Subcutaneous abdominal adipose tissue (tissue), 5 donors: Measurements from ENCODE around the gene TNFAIP8L3.

Source experiments
- H3K27ac ChIP-seq: one replicate; pipeline ENCODE4 v1.7.0; 2013; ENCODE audit warnings: low read depth, mild to moderate bottlenecking, inconsistent platforms, low read length, moderate library complexity
- H3K27me3 ChIP-seq, 5 donors: one replicate each; pipeline ENCODE4 v1.7.0; 2013; ENCODE audit warnings: low read length in 5 of 5, inconsistent platforms in 1 of 5; ENCODE audit not compliant: control insufficient read depth in 5 of 5, insufficient read depth in 4 of 5
- H3K36me3 ChIP-seq, 5 donors: one replicate each; pipeline ENCODE4 v1.7.0; 2013; ENCODE audit warnings: low read length in 5 of 5; ENCODE audit not compliant: control insufficient read depth in 5 of 5, insufficient read depth in 5 of 5
- H3K4me1 ChIP-seq, 5 donors: one replicate each; pipeline ENCODE4 v1.7.0; 2013; ENCODE audit warnings: low read length in 5 of 5, mild to moderate bottlenecking in 3 of 5, moderate library complexity in 1 of 5; ENCODE audit not compliant: control insufficient read depth in 5 of 5, insufficient read depth in 5 of 5
- H3K4me3 ChIP-seq, 5 donors: one replicate each; pipeline ENCODE4 v1.7.0; 2013; ENCODE audit warnings: low read length in 5 of 5, low read depth in 1 of 5
- H3K9ac ChIP-seq, 5 donors: one replicate each; pipeline ENCODE4 v1.7.0; 2013; ENCODE audit warnings: low read length in 5 of 5, mild to moderate bottlenecking in 4 of 5, moderate library complexity in 3 of 5
- H3K9me3 ChIP-seq, 5 donors: one replicate each; pipeline ENCODE4 v1.7.0; 2013; ENCODE audit warnings: low read length in 5 of 5; ENCODE audit not compliant: control insufficient read depth in 5 of 5
- donor health status: healthy.
- donor health status: healthy.
- donor health status: healthy.
- donor health status: healthy.
- donor health status: healthy.

Gene TNFAIP8L3

DNA sequence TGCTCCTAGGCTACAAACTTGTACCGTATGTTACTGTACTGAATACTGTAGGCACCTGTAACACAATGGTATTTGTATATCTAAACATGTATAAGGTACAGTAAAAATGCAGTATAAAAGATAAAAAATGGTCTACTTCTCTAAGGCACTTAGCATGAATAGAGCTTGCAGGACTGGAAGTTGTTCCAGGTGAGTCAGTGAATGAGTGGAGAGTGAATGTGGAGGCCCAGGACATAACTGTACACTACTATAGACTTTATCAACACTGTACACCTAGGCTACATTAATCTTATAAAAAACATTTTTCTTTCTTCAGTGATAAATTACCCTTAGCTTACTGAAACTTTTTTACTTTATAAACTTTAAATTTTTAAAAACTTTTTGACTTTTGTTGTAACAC, 12.5 kb downstream of the TNFAIP8L3 start:
- Histone ChIP-seq H3K27ac (no peak overlapping the region), H3K36me3 (no peaks in the 10 kb centered on the region), H3K9me3 (no peaks in the 10 kb centered on the region), H3K9ac (no peak overlapping the region), H3K4me1 (peaks cover 0 to 9% (median 7%) of the 10 kb centered on the region in 5 donors), H3K4me3 (no peak overlapping the region), H3K27me3 (no peaks in the 10 kb centered on the region)

- Histone ChIP-seq H3K9ac (no peak overlapping the region), H3K4me1 (peaks cover 0 to 21% (median 12%) of the 10 kb centered on the region in 5 donors), H3K27ac (no peak overlapping the region), H3K36me3 (no peaks in the 10 kb centered on the region), H3K27me3 (no peaks in the 10 kb centered on the region), H3K4me3 (no peak overlapping the region), H3K9me3 (no peaks in the 10 kb centered on the region)
Measured at GRCh38 chr15:51080286-51080685, 14.4 kb downstream of the TNFAIP8L3 start.

DNA sequence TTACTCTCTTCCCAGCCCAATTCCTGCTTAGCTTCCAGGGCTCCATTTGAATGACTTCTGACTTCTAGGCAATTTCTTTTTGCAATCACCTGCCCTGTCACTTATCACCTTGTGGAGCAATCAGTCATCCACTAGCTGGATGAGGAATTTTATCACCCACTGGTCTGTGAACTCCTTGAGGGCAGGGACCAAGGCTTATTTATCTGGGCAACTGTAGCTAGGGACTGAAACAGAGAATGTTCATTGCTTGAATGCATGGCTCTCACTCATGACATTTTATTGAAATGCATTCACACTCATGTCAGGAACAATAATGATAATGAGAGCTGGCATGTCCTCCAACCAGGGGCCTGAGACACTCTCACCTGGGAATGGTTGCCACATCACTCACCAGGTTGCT, 15.5 kb downstream of the TNFAIP8L3 start:
- no peak overlapping the region for H3K27ac ChIP-seq
- peaks cover 0 to 31% (median 21%) of the 10 kb centered on the region in 5 donors for H3K4me1 ChIP-seq

DNA sequence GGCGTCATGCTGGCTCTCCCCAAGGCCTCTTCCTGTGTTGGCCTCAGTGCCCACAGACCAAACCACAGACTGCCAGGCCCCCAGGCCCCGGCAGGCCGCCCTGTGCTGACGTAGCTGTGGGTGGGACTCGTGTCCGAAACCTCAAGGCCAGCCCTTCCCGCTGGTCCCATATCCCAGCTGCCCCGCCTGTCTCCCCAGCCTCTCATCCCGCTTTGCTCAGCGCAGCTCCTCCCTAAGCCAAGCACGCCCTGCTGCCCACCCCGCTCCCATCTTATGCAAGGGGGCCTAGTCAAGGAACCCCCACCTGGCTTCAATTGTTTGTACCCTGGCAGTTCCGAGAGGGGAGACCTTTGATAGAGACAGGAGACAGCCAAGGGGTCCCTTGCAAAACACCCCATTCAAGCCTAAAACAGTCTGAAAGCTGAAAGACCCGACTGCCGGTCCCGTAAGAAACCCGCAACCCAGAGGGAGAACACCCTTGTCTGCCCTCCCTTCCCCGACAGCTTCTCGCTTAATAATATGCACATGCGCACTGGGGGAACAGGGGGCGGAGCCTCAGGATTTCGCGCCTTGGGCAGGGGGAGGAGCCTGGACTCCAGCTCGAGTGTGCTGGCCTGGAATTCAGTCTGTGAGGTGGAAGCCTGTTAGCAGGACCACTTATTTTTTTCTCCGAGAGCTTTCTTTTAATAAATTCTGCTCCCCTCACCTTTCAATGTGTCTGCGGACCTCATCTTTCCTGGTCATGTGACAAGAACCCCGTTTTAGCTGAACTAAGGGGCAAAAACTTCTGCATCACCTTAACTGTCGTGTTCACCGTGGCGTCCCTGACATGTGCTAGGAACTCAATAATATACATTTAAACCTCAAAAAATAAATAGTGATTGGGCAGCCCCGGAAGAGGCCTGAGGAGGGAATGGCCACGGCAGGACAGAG, 17.2 kb downstream of the TNFAIP8L3 start:
- peaks cover 0 to 33% (median 21%) of the 10 kb centered on the region in 5 donors for H3K4me1 ChIP-seq
- peak overlapping the region in 3 of 5 donors; percentile 30 to 66 (median 35) for H3K9ac ChIP-seq
- no peaks in the 10 kb centered on the region for H3K27me3 ChIP-seq
- H3K27ac ChIP-seq, result no peak overlapping the region
- H3K4me3 ChIP-seq, result peak overlapping the region; percentile 49 to 66 (median 55)
- H3K36me3 ChIP-seq, result no peaks in the 10 kb centered on the region
- H3K9me3 ChIP-seq, result no peaks in the 10 kb centered on the region

More for the DNA sequence above, 15.5 kb downstream of the TNFAIP8L3 start:
- Histone ChIP-seq H3K9me3 (no peaks in the 10 kb centered on the region), H3K4me3 (no peak overlapping the region), H3K27me3 (no peaks in the 10 kb centered on the region), H3K36me3 (no peaks in the 10 kb centered on the region), H3K9ac (no peak overlapping the region)

GRCh38 chr15:51076524-51077220, 18.0 kb downstream of the TNFAIP8L3 start:
- Histone ChIP-seq H3K4me1 (peaks cover 0 to 33% (median 21%) of the 10 kb centered on the region in 5 donors), H3K27ac (no peak overlapping the region), H3K9me3 (no peaks in the 10 kb centered on the region), H3K27me3 (no peaks in the 10 kb centered on the region), H3K9ac (peak overlapping the region in 2 of 5 donors; percentile 30 to 35), H3K4me3 (peak overlapping the region in 4 of 5 donors; percentile 49 to 58 (median 53)), H3K36me3 (no peaks in the 10 kb centered on the region)

GRCh38 chr15:51075826-51076523, 18.7 kb downstream of the TNFAIP8L3 start:
- Histone ChIP-seq H3K4me3 (no peak overlapping the region), H3K36me3 (no peaks in the 10 kb centered on the region), H3K27ac (no peak overlapping the region), H3K27me3 (no peaks in the 10 kb centered on the region), H3K9me3 (no peaks in the 10 kb centered on the region), H3K4me1 (peaks cover 0 to 33% (median 21%) of the 10 kb centered on the region in 5 donors), H3K9ac (no peak overlapping the region)

GRCh38 chr15:51075364-51075763, 19.3 kb downstream of the TNFAIP8L3 start:
- Histone ChIP-seq H3K9ac (no peak overlapping the region), H3K36me3 (no peaks in the 10 kb centered on the region), H3K4me1 (peaks cover 0 to 33% (median 21%) of the 10 kb centered on the region in 5 donors), H3K9me3 (no peaks in the 10 kb centered on the region), H3K27ac (no peak overlapping the region), H3K4me3 (no peak overlapping the region), H3K27me3 (no peaks in the 10 kb centered on the region)

GRCh38 chr15:51074926-51075325, 19.8 kb downstream of the TNFAIP8L3 start:
- Histone ChIP-seq H3K27me3 (no peaks in the 10 kb centered on the region), H3K36me3 (no peaks in the 10 kb centered on the region), H3K9ac (no peak overlapping the region), H3K4me3 (no peak overlapping the region), H3K4me1 (peaks cover 0 to 33% (median 21%) of the 10 kb centered on the region in 5 donors), H3K27ac (no peak overlapping the region), H3K9me3 (no peaks in the 10 kb centered on the region)

DNA sequence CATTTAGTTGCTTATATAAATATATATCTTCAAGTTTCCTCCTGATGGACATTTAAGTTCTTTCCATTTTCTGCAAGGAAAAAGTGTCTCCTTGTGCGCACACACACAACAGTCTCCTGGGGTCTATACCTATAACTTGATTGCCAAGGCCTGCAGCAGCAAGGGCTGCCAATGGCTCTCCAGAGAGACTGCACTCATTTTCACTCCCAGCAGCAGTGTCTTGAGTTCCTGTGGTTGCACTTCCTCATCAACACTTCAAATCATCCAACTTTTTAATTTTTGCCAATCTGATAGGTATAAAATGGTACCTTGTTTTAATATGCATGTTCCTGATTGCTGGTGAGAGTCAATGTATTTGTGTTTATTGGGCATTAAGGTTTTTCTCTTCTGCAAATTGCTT, 23.1 kb downstream of the TNFAIP8L3 start:
- Histone ChIP-seq H3K27ac (no peak overlapping the region), H3K9me3 (no peaks in the 10 kb centered on the region), H3K9ac (no peak overlapping the region), H3K36me3 (no peaks in the 10 kb centered on the region), H3K4me3 (no peak overlapping the region), H3K4me1 (peaks cover 0 to 18% (median 10%) of the 10 kb centered on the region in 5 donors), H3K27me3 (peaks cover 0 to 2% (median 0%) of the 10 kb centered on the region in 5 donors)
